Naive thymus-derived CD8-positive, alpha-beta T cell (primary cell): Measurements from ENCODE around the gene THRAP3. TPM values are rescaled to one million over a fixed set of nuclear protein-coding genes. Genes with fewer than 3 reads are reported as not detected.

Source experiments
- ATAC-seq, 2 donors: fragments of 150-1000 bp; cut with Tn5 transposase in 1 of 2; sonication (Bioruptor Pico), chemical (Tn5 transposase) in 1 of 2; 1 replicate in 1 of 2; 2 replicates in 1 of 2; pipeline ENCODE4 v1.10.0; 2021; ENCODE audit warnings: mild to moderate bottlenecking in 2 of 2, moderate library complexity in 2 of 2
- POLR2A ChIA-PET: fragments of 350-600 bp; sonication (Branson Sonifier 250); formaldehyde crosslinking; loops from one replicate; lab custom pipeline; 2021; ENCODE audit warnings: antibody characterized with exemption; lab: Charles Lee
- DNase-seq, 10 donors: peaks; one replicate each; pipeline versions ENCODE4 v3.0.0 to v3.0.0-alpha.2; 2020 to 2022
- H3K27ac Mint-ChIP-seq, 10 donors: one replicate each; pipeline ENCODE4 v1.8.0; 2020 to 2022; ENCODE audit warnings: mild to moderate bottlenecking in 10 of 10, mixed read lengths in 10 of 10, moderate library complexity in 4 of 10, inconsistent platforms in 1 of 10
- H3K27me3 Mint-ChIP-seq, 5 donors: one replicate each; pipeline ENCODE4 v1.8.0; 2021 to 2022; ENCODE audit warnings: mixed read lengths in 5 of 5
- H3K36me3 Mint-ChIP-seq, 3 donors: one replicate each; pipeline ENCODE4 v1.8.0; 2020 to 2022; ENCODE audit warnings: mixed read lengths in 3 of 3, mild to moderate bottlenecking in 2 of 3, inconsistent platforms in 1 of 3
- H3K4me1 Mint-ChIP-seq, 4 donors: one replicate each; pipeline ENCODE4 v1.8.0; 2021 to 2022; ENCODE audit warnings: mixed read lengths in 4 of 4
- H3K4me3 Mint-ChIP-seq, 10 donors: one replicate each; pipeline ENCODE4 v1.8.0; 2020 to 2022; ENCODE audit warnings: mild to moderate bottlenecking in 10 of 10, mixed read lengths in 10 of 10, moderate library complexity in 6 of 10, inconsistent platforms in 1 of 10
- H3K9me3 Mint-ChIP-seq, 9 donors: one replicate each; pipeline ENCODE4 v1.8.0; 2020 to 2022; ENCODE audit warnings: mixed read lengths in 9 of 9, mild to moderate bottlenecking in 3 of 9, inconsistent platforms in 1 of 9, moderate library complexity in 1 of 9
- polyA plus RNA-seq, 3 donors: library from polyadenylated mRNA; unstranded; fragments of 300-500 nt; fragmentation: Illumina TruSeq; gene quantifications; one replicate each; pipeline ENCODE4 v1.2.3, GENCODE V29; 2021
- total RNA-seq, 8 experiments: library from RNA in 2 of 8; stranded (reverse) in 2 of 8; gene quantifications; one replicate each; pipeline ENCODE4 v1.2.3 and lab custom pipeline; 2021 to 2026

THRAP3 gene
- total and polyA plus RNA-seq, 5 experiments from 2014 or later, result 87.6 to 131 (median 106) TPM

- H3K27me3 Mint-ChIP-seq, result no peaks in the 10 kb centered on the region
- ATAC-seq, result no peak
- no peak overlapping the region for H3K4me3 Mint-ChIP-seq
- POLR2A ChIA-PET, result interaction anchor here (1.8 to 4.3 kb wide), 2 partner anchors 14 kb away, joined by 7 to 59 read pairs; no protein-coding TSS in a partner anchor
- no peak for DNase-seq
- H3K4me1 Mint-ChIP-seq, result peaks cover 15 to 32% (median 19%) of the 10 kb centered on the region in 4 donors
- peaks cover 0 to 52% (median 15%) of the 10 kb centered on the region in 3 donors for H3K36me3 Mint-ChIP-seq
- H3K9me3 Mint-ChIP-seq, result no peaks in the 10 kb centered on the region
- peak overlapping the region in 5 of 10 donors; percentile 13 to 65 (median 48) for H3K27ac Mint-ChIP-seq
Measured at GRCh38 chr1:36352910-36353878, 129.0 kb downstream of the THRAP3 start.

DNA sequence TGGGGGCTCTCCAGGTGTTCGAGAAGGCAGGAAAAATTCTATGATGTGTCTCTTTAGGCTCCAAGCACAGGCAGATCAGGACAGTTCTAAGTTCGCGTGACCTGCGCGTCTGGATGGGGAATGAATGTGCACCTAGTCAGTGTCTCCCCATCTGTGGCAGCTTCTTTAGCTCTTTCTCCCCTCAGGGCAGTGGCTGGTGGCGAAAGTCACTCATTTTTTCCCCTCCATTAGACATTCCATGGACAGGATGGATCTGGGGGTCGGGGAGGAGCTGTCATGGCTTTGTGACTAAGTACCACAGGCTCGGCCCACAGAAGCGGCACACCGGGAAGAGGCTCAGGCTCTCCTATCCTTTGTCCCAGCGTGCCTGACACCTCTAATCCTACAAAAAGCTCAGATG is 130.2 kb downstream of the THRAP3 start:
- Mint-ChIP-seq H3K36me3 (peaks cover 0 to 58% (median 17%) of the 10 kb centered on the region in 3 donors), H3K4me3 (no peak overlapping the region), H3K9me3 (no peaks in the 10 kb centered on the region), H3K27ac (no peak overlapping the region), H3K27me3 (no peaks in the 10 kb centered on the region), H3K4me1 (peaks cover 14 to 32% (median 23%) of the 10 kb centered on the region in 4 donors)
- no peak for ATAC-seq
- no peak for DNase-seq
- POLR2A ChIA-PET, result interaction anchor here (1.8 kb wide), 1 partner anchor 12 kb away, joined by 7 read pairs; no protein-coding TSS in a partner anchor

Other genes with a start within 250 kb of the THRAP3 start
- not detected for gene TEKT2, start 140.3 kb upstream of the THRAP3 start, total RNA-seq
- not detected for gene TEKT2, start 140.3 kb upstream of the THRAP3 start, polyA plus RNA-seq
- 10 to 100 TPM; 28.3 to 30.4 TPM for gene ADPRS, start 135.6 kb upstream of the THRAP3 start, total RNA-seq
- gene ADPRS, start 135.6 kb upstream of the THRAP3 start, polyA plus RNA-seq, result 10 to 100 TPM in 2 of 3 donors, 1 to 10 TPM in 1; 9.9 to 24.8 (median 11.5) TPM
- under 1 TPM; 0.22 to 0.31 TPM for gene COL8A2, start 99.2 kb upstream of the THRAP3 start, total RNA-seq
- gene COL8A2, start 99.2 kb upstream of the THRAP3 start, polyA plus RNA-seq, result under 1 TPM; 0.07 to 0.22 (median 0.15) TPM
- 10 to 100 TPM; 44.6 to 53.7 TPM for gene TRAPPC3, start 75.0 kb upstream of the THRAP3 start, total RNA-seq
- gene TRAPPC3, start 75.0 kb upstream of the THRAP3 start, polyA plus RNA-seq, result 100 to 1,000 TPM in 2 of 3 donors, 10 to 100 TPM in 1; 99.9 to 115 (median 110) TPM
- gene MAP7D1, start 68.3 kb upstream of the THRAP3 start, total RNA-seq, result 100 to 1,000 TPM; 266 to 275 TPM
- gene MAP7D1, start 68.3 kb upstream of the THRAP3 start, polyA plus RNA-seq, result 10 to 100 TPM; 13.3 to 67.1 (median 20.1) TPM
- 1 to 10 TPM; 2.6 to 2.7 TPM for gene SH3D21, start 81.9 kb downstream of the THRAP3 start, total RNA-seq
- gene SH3D21, start 81.9 kb downstream of the THRAP3 start, polyA plus RNA-seq, result under 1 TPM in 2 of 3 donors, not detected in 1; 0.19 to 0.35 TPM
- gene EVA1B, start 99.2 kb downstream of the THRAP3 start, total RNA-seq, result 1 to 10 TPM; 1.2 to 1.6 TPM
- gene EVA1B, start 99.2 kb downstream of the THRAP3 start, polyA plus RNA-seq, result 1 to 10 TPM in 1 of 3 donors, under 1 TPM in 2; 0.16 to 2.4 (median 0.43) TPM
- 10 to 100 TPM; 46.2 to 47.8 TPM for gene STK40, start 161.5 kb downstream of the THRAP3 start, total RNA-seq
- gene STK40, start 161.5 kb downstream of the THRAP3 start, polyA plus RNA-seq, result 10 to 100 TPM; 21.6 to 31.7 (median 23.6) TPM
- 10 to 100 TPM; 40.8 to 47.1 TPM for gene LSM10, start 173.5 kb downstream of the THRAP3 start, total RNA-seq
- 100 to 1,000 TPM; 118 to 122 (median 121) TPM for gene LSM10, start 173.5 kb downstream of the THRAP3 start, polyA plus RNA-seq
- gene OSCP1, start 226.0 kb downstream of the THRAP3 start, total RNA-seq, result 1 to 10 TPM; 1.4 to 1.5 TPM
- 1 to 10 TPM in 1 of 3 donors, under 1 TPM in 2; 0.24 to 1.7 (median 0.94) TPM for gene OSCP1, start 226.0 kb downstream of the THRAP3 start, polyA plus RNA-seq
- gene MRPS15, start 239.9 kb downstream of the THRAP3 start, total RNA-seq, result 10 to 100 TPM; 38.6 to 41.4 TPM
- gene MRPS15, start 239.9 kb downstream of the THRAP3 start, polyA plus RNA-seq, result 10 to 100 TPM; 87.2 to 95.9 (median 87.7) TPM